Vagina (tissue), 2 donors: ENCODE measurements around the gene BCKDK.

Experiments
- POLR2A ChIP-seq, 2 donors: fragments of 450-650 bp; IDR thresholded peaks; one replicate each; pipeline ENCODE4 v1.6.1; 2017; ENCODE audit warnings: antibody characterized with exemption in 2 of 2, mild to moderate bottlenecking in 2 of 2, moderate library complexity in 2 of 2
- TF ChIP-seq, protein P1 (sequence below), 3 experiments: fragments of 450-650 bp in 2 of 3; fragments of 200-600 bp in 1 of 3; sonication (generic) in 1 of 3; IDR thresholded peaks; one replicate each; pipeline ENCODE4 v1.5.1; 2017 to 2019; ENCODE audit warnings: antibody characterized with exemption in 3 of 3, mild to moderate bottlenecking in 2 of 3, moderate library complexity in 2 of 3

DNA sequence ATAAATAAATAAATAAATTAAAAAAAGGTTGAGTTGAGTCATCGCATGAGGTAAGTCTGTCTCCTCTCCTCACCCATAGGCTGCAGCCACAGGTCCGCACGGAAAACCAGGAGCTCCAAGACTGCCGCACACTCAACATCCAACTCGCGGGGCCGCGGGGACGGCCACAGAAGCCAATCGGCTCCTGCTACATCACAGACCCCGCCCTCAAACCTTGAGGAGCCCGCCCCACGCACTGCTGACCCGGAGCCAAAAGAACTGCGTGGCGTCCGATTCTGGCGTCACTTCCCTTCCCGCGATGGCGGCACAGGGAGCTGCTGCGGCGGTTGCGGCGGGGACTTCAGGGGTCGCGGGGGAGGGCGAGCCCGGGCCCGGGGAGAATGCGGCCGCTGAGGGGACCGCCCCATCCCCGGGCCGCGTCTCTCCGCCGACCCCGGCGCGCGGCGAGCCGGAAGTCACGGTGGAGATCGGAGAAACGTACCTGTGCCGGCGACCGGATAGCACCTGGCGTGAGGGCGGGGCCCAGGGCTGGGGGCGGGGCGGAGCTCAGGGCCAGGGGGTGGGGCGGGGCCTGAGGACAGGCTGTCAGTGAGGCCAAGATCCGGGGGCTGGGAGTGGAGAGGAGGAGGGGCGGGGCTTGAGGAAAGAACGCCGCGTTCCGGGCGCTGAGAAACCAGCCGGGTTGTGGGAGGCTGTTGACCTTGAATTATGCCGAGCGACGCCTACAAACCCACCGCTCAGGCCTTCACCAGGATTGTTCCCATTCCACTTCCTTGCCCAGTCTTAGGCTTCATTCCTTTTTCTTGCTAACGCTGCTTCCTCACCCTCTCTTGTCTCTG lies 9.4 kb downstream of the BCKDK start, which contains the start of gene KAT8:
- peak in 1 of 2 donors; percentile 86 for TF ChIP-seq POLR2A (IDR thresholded peaks at IDR 0.05)
- TF ChIP-seq, protein P1, sequence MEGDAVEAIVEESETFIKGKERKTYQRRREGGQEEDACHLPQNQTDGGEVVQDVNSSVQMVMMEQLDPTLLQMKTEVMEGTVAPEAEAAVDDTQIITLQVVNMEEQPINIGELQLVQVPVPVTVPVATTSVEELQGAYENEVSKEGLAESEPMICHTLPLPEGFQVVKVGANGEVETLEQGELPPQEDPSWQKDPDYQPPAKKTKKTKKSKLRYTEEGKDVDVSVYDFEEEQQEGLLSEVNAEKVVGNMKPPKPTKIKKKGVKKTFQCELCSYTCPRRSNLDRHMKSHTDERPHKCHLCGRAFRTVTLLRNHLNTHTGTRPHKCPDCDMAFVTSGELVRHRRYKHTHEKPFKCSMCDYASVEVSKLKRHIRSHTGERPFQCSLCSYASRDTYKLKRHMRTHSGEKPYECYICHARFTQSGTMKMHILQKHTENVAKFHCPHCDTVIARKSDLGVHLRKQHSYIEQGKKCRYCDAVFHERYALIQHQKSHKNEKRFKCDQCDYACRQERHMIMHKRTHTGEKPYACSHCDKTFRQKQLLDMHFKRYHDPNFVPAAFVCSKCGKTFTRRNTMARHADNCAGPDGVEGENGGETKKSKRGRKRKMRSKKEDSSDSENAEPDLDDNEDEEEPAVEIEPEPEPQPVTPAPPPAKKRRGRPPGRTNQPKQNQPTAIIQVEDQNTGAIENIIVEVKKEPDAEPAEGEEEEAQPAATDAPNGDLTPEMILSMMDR (IDR thresholded peaks at IDR 0.05) = peak in 1 of 3 experiments; percentile 8
